ENCODE data around the gene MRPL55.
A peak's percentile ranks its signal among the peaks of the same experiment; 100 is the strongest.

Gene MRPL55

GRCh38 chr1:228147768-228148167 lies 38.7 kb upstream of the MRPL55 start:
- no peak for DNase-seq (ENCODE audit: low spot score)

DNA sequence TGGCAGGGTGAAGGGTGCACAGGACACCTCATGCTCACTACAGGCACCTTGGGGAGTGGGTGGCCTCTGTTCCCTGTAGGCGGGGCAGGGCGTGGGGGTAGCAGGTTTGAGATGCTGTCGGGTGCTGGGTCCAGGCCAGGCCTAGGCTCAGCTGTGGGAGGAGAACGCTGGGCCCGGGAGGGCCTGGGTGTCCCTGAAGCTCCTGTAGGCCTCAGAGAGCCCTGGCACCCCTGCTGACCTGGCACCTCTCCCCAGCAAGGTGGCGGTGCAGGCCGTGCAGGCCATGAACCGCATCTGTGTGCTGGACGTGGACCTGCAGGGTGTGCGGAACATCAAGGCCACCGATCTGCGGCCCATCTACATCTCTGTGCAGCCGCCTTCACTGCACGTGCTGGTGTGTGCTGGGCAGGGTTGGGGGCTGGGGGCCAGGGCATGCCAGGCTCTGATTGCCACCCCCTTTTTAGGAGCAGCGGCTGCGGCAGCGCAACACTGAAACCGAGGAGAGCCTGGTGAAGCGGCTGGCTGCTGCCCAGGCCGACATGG lies 38.1 kb upstream of the MRPL55 start:
- no peak for DNase-seq (ENCODE audit: low spot score)

DNA sequence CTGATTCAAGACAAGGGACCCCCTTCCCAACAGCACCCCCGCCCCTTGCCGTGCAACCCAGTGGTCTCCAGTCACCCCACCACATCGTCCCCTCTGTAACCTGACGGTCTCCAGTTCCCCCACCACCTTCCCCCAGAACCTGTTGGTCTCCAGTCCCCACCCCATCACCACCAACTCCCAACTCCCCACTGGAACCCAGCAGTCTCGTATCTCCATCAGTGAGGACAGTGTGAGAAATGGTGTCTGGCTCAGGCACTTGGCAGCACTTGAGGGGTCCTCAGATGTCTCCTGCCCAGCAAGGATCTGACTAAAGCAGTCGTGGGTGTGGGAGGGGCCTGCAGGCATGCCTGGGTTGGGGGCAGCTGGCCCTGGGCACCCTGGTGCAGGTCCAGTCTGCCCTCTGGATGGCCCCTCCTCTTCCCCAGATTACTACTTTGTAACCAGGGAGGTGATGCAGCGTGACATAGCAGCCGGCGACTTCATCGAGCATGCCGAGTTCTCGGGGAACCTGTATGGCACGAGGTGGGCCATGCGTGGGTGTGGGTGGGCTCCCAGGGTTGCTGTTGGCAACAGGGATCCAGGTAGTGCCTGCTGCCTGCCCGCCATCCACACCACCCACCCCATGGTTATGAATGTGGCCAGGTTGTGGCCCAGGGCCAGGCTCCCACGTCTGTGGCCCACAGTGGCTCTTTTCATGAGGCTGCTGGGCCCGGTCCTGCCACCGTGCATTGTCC lies 37.5 kb upstream of the MRPL55 start:
- DNase-seq (ENCODE audit: low spot score) = no peak

- DNase-seq (ENCODE audit: low spot score) = no peak
These were observed 36.6 kb upstream of the MRPL55 start for GRCh38 chr1:228145463-228146416.

DNA sequence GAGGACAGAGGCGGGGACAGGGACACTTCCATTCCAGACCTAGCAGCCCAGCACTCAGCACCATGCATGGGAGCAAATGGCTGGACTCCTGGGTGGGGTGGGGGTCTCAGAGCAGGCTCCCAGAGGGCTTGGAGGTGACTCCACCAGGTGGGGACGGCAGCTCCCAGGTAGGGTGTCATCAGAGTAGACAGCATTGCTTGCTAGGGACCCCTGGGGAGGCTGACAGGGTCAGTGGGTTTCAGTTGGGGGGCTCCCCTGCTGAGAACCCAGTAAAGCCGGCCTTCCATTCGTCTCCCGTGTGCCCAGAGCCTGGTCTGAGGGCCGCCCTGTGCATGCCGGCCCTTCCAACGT lies 35.9 kb upstream of the MRPL55 start:
- DNase-seq (ENCODE audit: low spot score) = no peak

DNA sequence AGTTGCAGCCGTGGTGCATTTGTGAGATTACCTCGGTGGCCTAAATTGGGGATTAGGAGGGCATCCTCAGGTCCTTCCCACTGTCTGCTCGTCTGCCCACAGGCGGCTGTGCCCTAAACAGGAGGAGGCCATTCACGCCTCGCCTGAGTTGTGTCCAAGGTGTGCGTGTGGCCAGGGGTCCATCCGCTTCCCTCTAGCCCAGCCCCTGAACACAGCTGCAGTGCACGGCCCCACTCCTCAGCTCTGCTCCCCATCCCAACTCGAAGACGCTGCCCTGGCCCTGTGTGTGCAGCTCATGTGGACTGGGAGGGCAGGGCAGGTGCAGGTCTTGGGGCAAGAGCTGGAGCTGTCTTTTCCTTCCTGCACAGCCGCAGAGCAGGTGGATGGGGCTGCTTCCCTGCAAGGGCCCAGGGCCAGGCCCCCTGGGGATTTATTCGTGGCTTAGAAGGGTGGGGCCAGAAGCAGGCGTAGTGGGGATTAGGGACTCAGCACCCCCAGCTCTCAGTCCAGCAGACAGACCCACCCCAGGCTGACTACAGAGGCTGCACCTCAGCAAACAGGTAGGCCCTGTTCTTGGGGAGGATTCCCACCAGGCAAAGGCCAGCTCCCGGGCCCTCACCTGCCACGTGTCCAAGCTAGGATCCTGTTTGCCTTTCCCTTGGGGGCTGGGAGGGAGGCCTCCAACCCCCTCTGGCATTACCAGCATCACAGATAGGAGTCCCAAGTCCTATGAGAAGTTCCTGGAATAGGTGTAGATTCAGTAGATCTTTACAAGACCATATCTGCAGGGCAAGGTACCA lies 35.3 kb upstream of the MRPL55 start:
- DNase-seq (ENCODE audit: low spot score) = no peak

DNA sequence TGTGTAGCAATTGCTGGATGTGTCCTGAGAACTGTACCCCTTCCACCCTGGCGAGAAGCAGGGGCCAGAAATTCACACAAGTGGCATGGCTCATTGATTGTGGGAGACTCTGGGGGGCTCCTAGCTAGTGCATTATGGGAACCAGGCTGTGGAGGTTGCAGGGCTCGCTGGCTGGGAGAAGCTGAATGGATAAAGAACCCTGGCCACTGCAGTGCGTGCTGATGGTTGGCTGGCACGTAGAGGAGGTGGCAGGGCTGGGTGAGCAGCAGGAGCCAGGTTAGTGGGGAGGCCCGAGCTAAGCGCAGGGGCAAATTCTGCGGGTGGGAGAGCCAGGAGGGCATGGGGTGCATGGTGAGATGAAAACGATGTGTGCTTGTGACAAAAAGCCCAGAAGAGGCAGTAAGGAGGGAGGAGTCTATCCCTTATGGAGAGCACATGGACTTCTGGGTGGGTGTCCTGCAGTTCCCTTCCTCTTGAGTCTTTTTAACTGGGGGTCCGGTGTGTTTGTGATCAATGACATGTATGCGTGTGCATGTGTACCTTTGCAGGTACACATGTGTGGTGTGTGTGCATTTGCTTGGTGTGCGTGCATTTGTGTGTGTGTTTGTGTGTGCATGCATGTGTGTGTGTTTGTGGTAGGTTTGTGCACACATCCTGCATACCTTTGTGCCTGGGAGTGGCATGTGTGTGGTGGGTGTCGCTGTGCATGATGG lies 34.5 kb upstream of the MRPL55 start:
- DNase-seq (ENCODE audit: low spot score) = no peak

- DNase-seq (ENCODE audit: low spot score) = no peak
These were observed 33.6 kb upstream of the MRPL55 start for GRCh38 chr1:228142701-228143136.

- DNase-seq (ENCODE audit: low spot score) = no peak
These were observed 33.1 kb upstream of the MRPL55 start for GRCh38 chr1:228142155-228142691.

- DNase-seq (ENCODE audit: low spot score) = peak; percentile 71
These were observed 32.3 kb upstream of the MRPL55 start for GRCh38 chr1:228141226-228142044.

GRCh38 chr1:228140724-228141225 lies 31.7 kb upstream of the MRPL55 start:
- no peak for DNase-seq (ENCODE audit: low spot score)

DNA sequence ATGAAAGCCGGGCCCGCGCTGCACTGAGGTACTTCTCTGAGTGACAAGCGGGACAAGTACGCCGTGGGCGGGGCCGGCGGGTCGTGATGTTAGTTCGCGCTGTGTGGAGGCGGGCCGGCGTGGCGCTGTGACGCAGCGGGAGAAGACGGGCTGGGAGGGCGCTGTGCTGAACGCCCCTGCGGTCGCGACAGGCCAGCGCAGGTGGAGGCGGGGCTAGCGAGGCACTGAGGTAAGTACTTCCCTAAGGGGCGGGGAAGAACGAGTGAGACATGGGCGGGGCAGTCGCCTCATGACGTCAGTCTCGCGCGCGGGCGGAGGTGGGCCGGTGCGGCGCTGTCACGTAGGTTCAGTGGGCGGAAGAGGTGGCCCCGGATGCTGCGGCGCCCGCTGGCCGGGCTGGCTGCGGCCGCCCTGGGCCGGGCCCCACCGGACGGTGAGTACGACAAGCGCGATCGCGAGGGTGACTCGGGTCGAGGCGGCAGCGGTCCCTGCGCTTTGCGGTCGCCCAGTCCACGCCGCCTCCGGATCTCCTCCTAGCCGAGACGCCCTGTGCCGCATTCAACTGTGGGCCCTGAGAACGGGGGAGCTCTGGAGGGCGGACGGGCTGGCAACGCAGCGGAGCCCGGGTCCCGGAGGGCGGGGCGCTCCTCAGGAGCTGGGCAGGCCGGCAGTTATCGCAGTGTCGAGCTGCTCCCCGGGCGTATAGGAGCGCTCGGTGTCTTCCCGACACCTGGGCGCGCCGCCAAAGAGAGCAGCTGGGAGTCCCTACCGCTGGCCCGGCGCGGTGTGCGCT lies 31.0 kb upstream of the MRPL55 start, which contains the start of gene GUK1:
Gene GUK1 (plus strand): TSS at position 349 of the 793 bp plus-strand sequence. CDS start 24 bp downstream, at position 373.
- peak; percentile 100 for DNase-seq (ENCODE audit: low spot score)

DNA sequence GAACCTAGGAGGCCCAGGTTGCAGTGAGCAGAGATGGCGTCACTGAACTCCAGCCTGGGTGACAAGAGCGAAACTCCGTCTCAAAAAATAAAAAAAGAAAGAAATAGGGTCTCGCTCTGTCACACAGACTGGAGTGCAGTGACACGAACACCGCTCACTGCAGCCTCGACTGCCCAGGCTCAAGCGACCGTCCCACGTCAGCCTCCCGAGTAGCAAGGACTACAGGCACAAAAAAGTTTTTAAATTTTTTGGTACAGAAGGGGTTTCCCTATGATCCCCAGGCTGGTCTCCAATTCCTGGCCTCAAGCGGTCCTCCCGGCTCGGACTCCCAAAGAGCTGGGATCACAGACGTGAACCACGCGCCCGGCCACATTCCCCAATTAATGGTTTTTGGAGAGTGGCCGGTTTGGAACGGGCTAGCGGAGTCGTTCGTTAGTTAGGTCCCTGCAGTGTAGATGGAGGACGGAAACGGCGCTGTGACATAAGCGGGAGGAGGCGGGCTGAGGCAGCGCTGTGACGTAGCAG lies 30.4 kb upstream of the MRPL55 start:
- DNase-seq (ENCODE audit: low spot score) = no peak

DNA sequence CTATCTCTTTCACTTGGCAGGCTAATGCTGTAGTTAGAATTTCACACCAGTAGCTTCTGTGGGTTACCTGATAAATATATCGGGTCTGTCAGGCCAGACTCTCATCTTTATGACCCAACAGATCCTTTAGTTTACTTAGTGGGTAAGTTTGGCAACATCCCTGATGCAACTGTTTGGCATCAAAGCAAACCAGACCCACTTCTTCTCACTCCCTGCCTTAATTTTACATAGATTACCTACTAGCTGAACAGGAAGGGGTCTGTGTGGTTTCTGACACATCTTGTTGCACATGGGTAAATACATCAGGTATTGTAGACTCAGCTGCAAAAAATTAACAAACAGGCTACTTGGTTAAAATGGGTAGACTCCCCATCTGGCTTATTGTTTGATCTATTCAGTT lies 27.8 kb upstream of the MRPL55 start:
- peak; percentile 32 for DNase-seq (ENCODE audit: low spot score)

GRCh38 chr1:228134591-228134990 lies 25.5 kb upstream of the MRPL55 start:
- DNase-seq (ENCODE audit: low spot score) = no peak

DNA sequence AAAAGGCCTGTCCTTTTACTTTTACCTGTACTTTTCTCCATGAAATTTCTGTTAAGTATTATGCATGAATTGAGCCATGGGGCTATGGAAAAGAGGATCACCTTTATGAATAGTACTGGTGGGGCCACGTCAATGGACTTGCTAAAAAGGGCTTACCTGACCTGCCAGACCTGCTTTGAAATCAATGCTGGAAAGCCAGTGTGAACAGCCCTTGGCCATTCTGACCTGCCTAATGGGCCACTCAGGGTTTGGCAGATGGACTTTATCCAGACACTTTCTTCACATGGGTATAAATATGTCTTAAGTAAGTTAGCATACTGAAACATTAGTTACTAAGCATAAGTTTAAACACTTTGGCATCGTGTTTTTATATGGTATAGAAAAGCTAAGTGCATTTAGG lies 22.7 kb upstream of the MRPL55 start:
- no peak for DNase-seq (ENCODE audit: low spot score)

- DNase-seq (ENCODE audit: low spot score) = no peak
These were observed 16.1 kb upstream of the MRPL55 start for GRCh38 chr1:228125185-228125584.

- no peak for DNase-seq (ENCODE audit: low spot score)
These were observed 14.4 kb upstream of the MRPL55 start for GRCh38 chr1:228123505-228123904.

GRCh38 chr1:228122921-228123441 lies 13.9 kb upstream of the MRPL55 start:
- no peak for DNase-seq (ENCODE audit: low spot score)

All from kidney tubule cell (primary cell).